Sigmoid colon (tissue), 4 donors: ENCODE data around the gene CTSO.

Experiments used
- POLR2A ChIP-seq, 2 donors: fragments of 450-650 bp; IDR thresholded peaks; one replicate each; pipeline ENCODE4 v1.6.1; 2016; ENCODE audit warnings: antibody characterized with exemption in 2 of 2, mild to moderate bottlenecking in 2 of 2, moderate library complexity in 2 of 2
- POLR2AphosphoS5 ChIP-seq, 4 donors: sonication (generic); formaldehyde crosslinking; IDR thresholded peaks; one replicate each; pipeline ENCODE4 v1.6.1; 2017; ENCODE audit warnings: antibody characterized with exemption in 4 of 4
- TF ChIP-seq, protein P1 (sequence below), 4 experiments: fragments of 450-650 bp in 3 of 4; fragments of 200-600 bp in 1 of 4; IDR thresholded peaks; one replicate each; pipeline ENCODE4 v1.5.1; 2016 to 2019; ENCODE audit warnings: antibody characterized with exemption in 4 of 4, mild to moderate bottlenecking in 3 of 4, moderate library complexity in 2 of 4

DNA sequence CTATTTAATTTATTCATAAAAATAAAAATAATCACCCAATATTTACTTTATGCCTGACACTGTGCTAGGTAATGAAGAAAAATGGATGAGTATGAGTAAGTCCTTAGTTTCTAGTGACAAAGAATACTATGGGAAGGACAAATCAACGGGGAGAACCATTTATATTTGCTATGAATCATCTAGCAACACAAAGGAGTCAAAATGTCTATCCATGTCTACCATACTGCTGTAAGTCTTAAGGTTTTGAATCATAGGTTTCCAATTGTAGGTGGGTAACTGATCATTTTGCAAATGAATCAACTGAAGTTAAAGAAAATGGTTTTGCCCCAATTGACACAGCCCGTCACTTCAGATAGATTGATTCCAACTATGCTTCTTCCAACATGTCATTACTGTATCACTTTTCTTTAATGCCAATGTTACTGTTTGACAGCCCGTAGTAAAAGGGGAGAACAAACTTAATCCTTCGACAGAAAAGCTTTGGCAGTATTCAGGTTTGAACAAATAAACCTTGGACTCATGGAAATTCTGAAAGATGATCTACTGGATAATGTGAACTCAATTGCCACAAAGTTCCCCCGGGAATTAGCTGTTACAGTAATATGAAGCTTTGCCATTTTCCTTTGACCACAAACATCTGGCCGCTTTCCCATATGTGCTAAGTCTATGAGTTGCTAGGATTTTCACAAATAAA is 47.0 kb downstream of the CTSO start:
- TF ChIP-seq, protein P1, sequence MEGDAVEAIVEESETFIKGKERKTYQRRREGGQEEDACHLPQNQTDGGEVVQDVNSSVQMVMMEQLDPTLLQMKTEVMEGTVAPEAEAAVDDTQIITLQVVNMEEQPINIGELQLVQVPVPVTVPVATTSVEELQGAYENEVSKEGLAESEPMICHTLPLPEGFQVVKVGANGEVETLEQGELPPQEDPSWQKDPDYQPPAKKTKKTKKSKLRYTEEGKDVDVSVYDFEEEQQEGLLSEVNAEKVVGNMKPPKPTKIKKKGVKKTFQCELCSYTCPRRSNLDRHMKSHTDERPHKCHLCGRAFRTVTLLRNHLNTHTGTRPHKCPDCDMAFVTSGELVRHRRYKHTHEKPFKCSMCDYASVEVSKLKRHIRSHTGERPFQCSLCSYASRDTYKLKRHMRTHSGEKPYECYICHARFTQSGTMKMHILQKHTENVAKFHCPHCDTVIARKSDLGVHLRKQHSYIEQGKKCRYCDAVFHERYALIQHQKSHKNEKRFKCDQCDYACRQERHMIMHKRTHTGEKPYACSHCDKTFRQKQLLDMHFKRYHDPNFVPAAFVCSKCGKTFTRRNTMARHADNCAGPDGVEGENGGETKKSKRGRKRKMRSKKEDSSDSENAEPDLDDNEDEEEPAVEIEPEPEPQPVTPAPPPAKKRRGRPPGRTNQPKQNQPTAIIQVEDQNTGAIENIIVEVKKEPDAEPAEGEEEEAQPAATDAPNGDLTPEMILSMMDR (IDR thresholded peaks at IDR 0.05) = no peak
- no peak for TF ChIP-seq POLR2AphosphoS5 (IDR thresholded peaks at IDR 0.05)
- no peak for TF ChIP-seq POLR2A (IDR thresholded peaks at IDR 0.05)
